NB4 (cell line): ENCODE data around the gene PTPRS.
"Not testable (repeated sequence)": the region's sequence is repeated elsewhere in the genome, so short reads cannot be mapped to it uniquely, and the experiment has no call there.

Source experiments
- DNase-seq: peaks from one replicate; pipeline ENCODE4 v3.0.0; 2010; ENCODE audit warnings: low read depth
- H3K4me3 ChIP-seq: one replicate; pipeline ENCODE4 v1.5.1; 2011; ENCODE audit warnings: mild to moderate bottlenecking, low read depth, low read length, moderate library complexity
- MYC ChIP-seq: IDR thresholded peaks from 2 replicates; pipeline ENCODE4 v1.6.1; 2011; ENCODE audit warnings: low read depth, low read length
- POLR2A ChIP-seq: IDR thresholded peaks from 2 replicates; pipeline ENCODE4 v1.6.1; 2011; ENCODE audit warnings: mild to moderate bottlenecking; ENCODE audit not compliant: insufficient read length; ENCODE audit errors: extremely low read depth
- TF ChIP-seq, protein P1 (sequence below): IDR thresholded peaks from one replicate; pipeline ENCODE4 v1.5.1; 2012; ENCODE audit warnings: low read depth, low read length
- TF ChIP-seq, protein P2 (sequence below): IDR thresholded peaks from 2 replicates; pipeline ENCODE4 v1.6.1; 2011; ENCODE audit warnings: low read depth, low read length

PTPRS gene

DNA sequence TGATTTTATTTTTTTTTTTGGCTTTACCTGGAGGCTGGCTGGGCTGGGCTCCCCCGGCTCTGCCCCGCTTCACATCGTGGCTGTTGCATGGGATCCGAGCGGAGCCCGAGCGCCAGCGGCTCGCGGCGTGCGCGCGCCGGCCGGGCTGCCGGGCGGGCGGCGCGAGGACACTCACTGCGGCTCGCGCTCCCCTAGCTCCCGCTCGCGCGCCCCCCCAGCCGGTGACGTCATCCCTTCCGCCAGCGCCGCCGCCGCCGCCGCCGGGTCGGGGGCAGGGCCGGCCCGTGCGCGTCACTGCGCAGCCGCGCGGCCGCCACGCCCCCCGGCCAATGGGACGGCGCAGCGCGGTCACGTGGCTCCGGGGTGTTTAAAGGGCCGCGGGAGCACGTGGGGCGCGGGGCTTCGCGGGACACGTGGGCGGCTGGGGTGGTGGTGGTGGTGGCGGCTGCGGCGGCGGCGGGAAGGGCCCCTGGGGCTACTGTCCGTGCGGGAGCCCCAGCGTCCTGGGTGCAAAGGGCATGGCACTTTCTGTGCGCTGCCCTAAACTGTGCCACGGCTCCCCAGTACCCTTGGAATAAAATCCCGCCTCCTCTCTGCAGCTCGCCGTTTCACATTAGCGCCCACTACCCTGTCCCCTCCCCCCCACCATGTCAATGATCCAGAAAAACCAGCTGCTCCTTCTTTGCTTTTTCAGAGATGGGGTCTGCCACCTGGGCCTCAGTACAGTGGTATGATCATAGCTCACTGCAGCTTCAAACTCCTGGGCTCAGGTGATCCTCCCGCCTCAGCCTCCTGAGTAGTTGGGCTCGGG lies at the start of gene PTPRS:
Gene PTPRS (minus strand): TSS at position 176 of the 811 bp plus-strand sequence. CDS start 54,672 bp downstream, outside the sequence.
- H3K4me3 ChIP-seq, result no peak within 1 kb of the TSS
- peak; percentile 73 for DNase-seq

DNA sequence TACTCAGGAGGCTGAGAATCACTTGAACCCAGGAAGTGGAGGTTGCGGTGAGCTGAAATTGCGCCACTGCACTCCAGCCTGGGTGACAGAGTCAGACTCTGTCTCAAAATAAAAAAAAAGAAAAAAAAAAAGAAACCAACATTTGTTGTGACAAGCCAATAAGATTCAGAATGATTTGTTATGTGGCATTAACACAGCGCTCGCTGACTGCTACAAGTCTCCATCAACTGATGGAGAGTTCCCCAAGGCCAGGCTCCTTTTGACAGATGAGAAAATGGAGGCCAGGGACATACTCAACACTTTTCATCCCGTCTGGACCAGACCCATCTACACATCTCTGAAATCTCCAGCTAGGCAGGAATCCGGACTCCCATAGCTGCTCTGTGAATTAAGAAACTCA lies 48.7 kb upstream of the PTPRS start:
- no peak overlapping the region for H3K4me3 ChIP-seq
- DNase-seq, result no peak
- no peak for TF ChIP-seq MYC
- TF ChIP-seq, protein P1, sequence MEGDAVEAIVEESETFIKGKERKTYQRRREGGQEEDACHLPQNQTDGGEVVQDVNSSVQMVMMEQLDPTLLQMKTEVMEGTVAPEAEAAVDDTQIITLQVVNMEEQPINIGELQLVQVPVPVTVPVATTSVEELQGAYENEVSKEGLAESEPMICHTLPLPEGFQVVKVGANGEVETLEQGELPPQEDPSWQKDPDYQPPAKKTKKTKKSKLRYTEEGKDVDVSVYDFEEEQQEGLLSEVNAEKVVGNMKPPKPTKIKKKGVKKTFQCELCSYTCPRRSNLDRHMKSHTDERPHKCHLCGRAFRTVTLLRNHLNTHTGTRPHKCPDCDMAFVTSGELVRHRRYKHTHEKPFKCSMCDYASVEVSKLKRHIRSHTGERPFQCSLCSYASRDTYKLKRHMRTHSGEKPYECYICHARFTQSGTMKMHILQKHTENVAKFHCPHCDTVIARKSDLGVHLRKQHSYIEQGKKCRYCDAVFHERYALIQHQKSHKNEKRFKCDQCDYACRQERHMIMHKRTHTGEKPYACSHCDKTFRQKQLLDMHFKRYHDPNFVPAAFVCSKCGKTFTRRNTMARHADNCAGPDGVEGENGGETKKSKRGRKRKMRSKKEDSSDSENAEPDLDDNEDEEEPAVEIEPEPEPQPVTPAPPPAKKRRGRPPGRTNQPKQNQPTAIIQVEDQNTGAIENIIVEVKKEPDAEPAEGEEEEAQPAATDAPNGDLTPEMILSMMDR, result no peak
- TF ChIP-seq, protein P2, sequence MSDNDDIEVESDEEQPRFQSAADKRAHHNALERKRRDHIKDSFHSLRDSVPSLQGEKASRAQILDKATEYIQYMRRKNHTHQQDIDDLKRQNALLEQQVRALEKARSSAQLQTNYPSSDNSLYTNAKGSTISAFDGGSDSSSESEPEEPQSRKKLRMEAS, result no peak
- TF ChIP-seq POLR2A, result no peak

More for the DNA sequence above, at the start of gene PTPRS:
- TF ChIP-seq MYC, result peak; percentile 55
- TF ChIP-seq, protein P2, result peak; percentile 98
- no peak for TF ChIP-seq POLR2A

DNA sequence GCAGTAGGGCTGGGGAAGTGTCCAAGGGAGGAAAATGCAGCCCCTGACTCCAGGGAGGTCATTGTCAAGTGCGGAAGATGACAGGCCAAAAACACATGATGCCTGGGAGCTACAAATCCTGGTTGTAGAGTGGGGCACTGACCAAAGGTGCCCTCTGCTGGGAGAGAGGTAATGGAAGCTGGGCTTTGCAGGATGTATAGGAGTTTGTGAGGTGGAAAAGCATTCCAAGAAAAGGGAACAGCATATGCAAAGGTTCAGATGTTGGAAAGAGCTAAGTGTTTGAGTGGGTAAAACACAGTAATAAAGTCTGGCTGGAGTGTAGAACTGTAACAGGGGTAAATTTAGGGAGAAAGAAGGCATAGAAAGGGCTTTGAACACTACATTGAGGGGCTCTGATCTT lies 46.9 kb upstream of the PTPRS start:
- TF ChIP-seq, protein P2, result no peak
- TF ChIP-seq POLR2A, result no peak
- TF ChIP-seq, protein P1, result no peak
- no peak for TF ChIP-seq MYC
- no peak for DNase-seq
- H3K4me3 ChIP-seq, result no peak overlapping the region

DNA sequence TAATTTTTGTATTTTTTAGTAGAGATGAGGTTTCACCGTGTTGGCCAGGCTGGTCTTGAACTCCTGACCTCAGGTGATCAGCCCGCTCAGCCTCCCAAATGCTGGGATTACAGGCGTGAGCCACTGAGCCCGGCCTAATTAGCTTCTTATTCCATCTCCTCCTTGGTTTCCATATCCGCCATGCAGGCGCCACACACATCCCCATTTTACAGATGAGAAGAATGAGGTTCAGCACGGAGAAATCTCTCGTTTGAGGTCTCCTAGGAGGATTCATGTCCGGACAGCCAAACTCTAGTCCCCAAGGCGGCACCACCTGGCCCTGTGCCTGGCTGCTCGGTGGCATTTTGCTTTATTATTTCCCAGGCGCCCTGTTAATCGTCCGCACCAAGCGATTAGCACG lies 46.2 kb upstream of the PTPRS start:
- no peak for DNase-seq

DNA sequence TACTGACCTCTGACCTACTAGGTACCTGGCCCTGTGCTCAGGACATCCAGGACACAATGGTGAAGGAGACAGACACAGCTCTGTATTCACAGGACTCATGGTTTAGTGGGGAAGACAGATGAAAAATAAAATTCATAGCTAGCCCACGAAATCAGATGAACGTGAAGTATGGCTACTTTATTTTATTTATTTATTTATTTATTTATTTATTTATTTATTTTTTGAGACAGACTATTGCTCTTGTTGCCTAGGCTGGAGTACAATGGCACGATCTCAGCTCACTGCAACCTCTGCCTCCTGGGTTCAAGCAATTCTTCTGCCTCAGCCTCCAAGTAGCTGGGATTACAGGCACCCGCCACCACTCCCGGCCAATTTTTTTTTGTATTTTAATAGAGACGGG lies 40.6 kb upstream of the PTPRS start:
- not testable (repeated sequence) for H3K4me3 ChIP-seq, DNase-seq

More for the DNA sequence above, 46.2 kb upstream of the PTPRS start:
- TF ChIP-seq MYC (no peak), POLR2A (no peak)
- TF ChIP-seq, protein P2, result no peak
- TF ChIP-seq, protein P1, result no peak
- no peak overlapping the region for H3K4me3 ChIP-seq

DNA sequence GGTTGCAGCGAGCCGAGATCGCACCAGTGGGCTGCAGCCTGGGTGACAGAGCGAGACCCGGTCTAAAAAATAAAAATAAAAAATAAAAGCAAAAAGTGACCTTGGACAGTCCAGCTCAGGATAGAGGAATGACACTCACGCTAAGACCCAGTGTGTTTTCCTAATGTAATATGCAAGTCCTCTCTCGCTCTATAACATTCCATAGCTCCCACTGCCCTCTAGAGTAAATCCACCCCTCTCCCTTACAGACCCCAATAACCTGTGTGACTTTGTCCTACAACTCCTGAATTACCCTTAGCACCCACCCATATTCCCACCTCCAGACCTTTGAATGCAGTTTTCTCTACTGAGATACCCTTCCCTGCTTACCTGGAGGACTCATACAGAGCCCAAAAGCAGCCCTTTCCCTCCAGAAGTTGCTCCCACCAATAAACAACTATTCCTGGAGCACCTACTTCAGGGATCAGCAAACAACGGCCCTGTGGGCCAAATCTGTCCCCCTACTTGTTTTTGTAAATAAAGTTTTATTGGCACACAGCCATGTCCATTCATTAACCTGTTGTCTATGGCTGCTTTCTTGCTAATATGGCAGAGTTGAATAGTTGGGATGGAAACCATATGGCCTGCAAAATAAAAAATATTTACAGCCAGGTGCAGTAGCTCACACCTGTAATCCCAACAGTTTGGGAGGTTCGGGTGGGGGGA lies 39.8 kb upstream of the PTPRS start:
- TF ChIP-seq POLR2A, result no peak
- TF ChIP-seq, protein P2, result no peak
- DNase-seq, result no peak
- no peak overlapping the region for H3K4me3 ChIP-seq

DNA sequence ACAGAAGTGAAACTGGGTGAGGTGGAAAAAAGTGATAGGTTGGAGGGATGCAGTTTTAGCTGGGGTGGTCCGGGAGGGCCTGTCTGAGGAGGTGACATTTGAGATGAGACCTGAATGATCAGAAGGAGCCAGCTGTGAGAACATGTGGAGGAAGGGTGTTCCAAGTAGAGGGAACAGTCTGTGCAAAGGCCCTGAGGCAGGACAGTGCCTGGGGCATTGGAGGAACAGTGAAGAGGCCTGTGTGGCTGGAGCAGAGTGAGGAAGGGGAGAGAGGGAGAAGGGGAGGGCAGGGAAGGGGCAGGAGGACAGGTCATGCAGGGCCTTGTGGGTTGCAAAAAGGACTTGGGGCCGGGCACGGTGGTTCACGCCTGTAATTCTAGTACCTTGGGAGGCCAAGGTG lies 36.3 kb upstream of the PTPRS start:
- TF ChIP-seq POLR2A, result no peak
- no peak for DNase-seq
- H3K4me3 ChIP-seq, result no peak overlapping the region
